Mesenteric fat pad (tissue), 1 donor: ENCODE measurements around the gene LSM14A. TPM values are rescaled to one million over a fixed set of nuclear protein-coding genes. Genes with fewer than 3 reads are reported as not detected.
A peak's percentile ranks its signal among the peaks of the same experiment; 100 is the strongest.
"Not testable (repeated sequence)": the region's sequence is repeated elsewhere in the genome, so short reads cannot be mapped to it uniquely, and the experiment has no call there.

ENCODE experiments used
- DNase-seq: peaks from one replicate; pipeline ENCODE4 v3.0.0-alpha.2; 2020; ENCODE audit warnings: low spot score
- total RNA-seq: library from RNA; stranded (reverse); fragmentation: NEBNext Ultra II Directional; extraction: Animal tissue kit (Norgen Biotek cat#: 25700); gene quantifications from one replicate; pipeline ENCODE4 v1.2.1, GENCODE V29; 2021
- donor health status: DM: yes; HTN: yes; CAD: no.

The LSM14A gene
- total RNA-seq, 1 donor from 2014 or later, result 87.2 TPM

DNA sequence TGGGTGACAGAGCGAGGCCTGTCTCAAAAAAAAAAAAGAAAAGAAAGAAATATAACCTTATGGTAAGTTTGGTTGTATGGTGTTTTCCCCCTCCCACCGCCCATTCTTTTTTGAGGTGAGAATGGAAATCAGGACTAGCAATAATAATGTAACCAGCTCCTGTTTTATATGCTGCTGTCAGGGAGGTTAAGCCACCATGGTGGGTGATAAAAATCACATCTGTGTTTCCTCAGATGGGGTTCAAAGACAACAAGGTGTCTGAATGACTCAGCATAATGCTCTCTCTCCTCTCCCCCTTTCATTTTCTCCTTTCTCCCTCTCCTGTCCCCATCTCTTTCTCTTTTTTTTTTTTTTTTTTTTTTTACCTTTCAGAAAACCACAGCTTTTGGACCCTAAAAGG is 53.7 kb downstream of the LSM14A start:
- no peak for DNase-seq

- no peak for DNase-seq
Measured at GRCh38 chr19:34228347-34228746, 56.0 kb downstream of the LSM14A start.

- no peak for DNase-seq
Measured at GRCh38 chr19:34228762-34229161, 56.5 kb downstream of the LSM14A start.

DNA sequence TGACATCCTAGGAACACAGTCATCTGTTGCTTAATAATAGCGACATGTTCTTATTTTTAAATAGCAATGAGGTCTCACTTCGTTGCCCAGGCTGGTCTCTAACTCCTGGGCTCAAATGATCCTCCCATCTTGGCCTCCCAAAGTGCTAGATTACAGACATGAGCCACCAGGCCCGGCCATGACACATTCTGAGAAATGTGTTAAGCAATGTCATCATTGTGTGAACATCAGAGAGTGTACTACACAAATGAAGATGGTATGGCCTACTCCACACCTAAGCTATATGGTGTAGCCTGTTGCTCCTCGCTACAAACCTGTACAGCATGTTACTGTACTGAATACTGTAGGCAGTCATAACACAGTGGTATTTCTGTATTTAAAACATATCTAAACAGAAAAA is 57.4 kb downstream of the LSM14A start:
- DNase-seq, result no peak

DNA sequence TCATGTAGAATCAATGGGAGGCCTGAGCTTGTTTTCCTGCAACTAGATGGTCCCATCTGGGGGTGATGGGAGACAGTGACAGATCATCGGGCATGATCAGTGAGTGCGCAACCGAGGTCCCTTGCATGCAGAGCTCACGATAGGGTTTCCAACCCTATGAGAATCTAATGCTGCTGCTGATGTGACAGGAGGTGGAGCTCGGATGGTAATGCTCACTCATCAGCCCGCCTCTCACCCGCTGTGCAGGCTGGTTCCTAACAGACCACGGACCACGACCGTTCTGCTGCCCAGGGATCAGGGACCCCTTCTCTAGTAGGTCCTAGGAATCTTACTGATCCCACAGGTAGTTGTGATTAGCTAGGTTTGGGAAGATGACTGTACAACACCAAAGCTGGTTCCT is 58.5 kb downstream of the LSM14A start:
- no peak for DNase-seq

GRCh38 chr19:34231439-34231838 is 59.1 kb downstream of the LSM14A start:
- DNase-seq, result no peak

GRCh38 chr19:34232566-34233481 is 60.5 kb downstream of the LSM14A start:
- DNase-seq, result no peak

- DNase-seq, result no peak
Measured at GRCh38 chr19:34235425-34235940, 63.2 kb downstream of the LSM14A start.

DNA sequence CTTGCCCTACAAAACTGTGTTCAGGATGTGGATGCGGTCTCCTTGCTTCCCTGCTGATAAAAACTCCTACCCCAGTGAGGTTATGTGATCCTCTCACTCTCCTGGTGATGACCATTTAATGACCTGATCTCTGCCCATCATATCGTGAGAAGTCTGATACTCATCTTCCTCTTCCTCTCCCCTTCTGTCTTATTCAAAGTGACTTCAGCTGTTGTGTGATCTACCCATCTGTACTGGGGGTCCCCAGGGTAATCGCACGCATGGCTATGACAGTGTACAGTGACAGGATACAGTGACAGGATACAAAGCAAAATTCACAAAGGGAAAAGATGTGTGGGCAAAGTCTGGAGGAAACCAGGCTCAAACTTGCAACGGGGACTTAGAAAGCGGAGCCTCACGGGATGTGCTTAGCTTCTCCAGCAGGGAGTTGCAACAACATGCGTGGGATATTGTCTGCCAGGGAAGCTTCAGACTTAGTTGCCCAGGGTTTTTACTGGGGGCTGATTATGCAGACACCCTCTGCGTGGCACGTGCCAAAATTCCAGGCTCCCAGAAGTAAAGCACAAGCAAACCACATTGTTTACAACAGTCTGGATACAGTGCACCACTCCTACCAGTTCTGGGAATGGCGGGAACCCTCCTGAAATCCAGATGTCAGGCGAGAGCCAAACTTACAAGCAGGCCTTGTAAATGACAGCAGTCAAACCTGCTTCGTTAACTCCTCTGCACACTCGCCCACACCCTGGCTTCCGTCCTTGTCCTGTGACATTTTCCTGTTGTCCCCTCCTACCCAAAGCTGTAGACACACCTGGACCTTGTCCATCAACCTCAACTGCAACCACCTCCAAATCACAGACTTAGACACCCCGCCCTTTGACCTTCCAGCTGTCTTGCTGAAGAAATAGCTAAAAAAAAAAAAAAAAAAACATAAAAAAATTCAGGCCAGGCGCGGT is 64.0 kb downstream of the LSM14A start:
- no peak for DNase-seq

DNA sequence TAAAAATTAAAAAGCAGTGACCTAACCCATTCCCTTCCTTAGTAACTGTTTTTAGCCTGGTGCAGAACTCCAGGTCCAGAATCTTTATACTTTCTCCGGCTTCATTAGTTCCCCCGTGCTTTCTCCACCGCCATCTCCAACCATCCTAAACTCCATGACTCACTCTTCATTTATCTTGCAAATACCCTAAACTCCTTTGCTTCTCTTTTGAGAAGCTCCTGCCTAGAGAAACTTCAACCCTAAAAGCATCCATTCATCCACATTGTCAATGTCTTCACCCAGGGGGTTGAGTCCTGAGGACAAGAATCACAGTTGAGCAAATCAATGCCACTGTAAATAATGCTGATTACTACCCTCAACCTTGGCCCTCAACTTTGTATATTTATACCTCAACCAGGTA is 65.0 kb downstream of the LSM14A start:
- no peak for DNase-seq

GRCh38 chr19:34237939-34238338 is 65.6 kb downstream of the LSM14A start:
- no peak for DNase-seq

DNA sequence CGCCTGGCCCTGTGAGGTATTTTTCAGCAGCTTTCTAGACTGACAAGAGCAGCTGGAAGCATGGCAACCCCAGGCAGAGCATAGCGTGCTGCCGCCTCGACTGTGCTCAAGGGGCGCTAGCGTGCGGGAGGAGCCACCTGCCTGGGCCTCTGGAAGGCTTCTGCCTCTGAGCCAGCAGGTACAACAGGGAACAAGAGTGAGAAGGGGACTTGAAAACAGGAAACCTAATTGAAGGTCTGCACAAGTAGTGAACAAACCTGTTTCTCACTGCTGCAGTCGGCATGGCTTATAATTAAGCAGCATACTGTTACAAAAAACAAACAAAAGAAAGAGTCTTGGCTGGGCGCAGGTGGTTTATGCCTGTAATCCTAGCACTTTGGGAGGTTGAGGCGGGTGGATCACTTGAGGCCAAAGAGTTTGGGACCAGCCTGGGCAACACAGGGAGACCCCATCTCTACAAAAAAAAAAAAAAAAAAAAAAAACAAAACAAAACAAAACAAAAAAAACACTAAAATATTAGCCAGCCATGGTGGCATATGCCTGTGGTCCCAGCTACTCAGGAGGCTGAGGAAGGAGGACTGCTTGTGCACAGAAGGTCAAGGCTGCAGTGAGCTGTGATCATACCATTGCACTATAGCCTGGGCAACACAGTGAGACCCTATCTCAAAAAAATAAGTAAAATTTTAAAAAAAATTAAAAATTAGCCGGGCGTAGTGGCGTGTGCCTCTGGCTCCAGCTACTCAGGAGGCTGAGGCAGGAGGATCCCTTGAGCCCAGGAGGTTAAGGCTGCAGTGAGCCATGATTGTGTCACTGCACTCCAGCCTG is 69.4 kb downstream of the LSM14A start:
- DNase-seq, result no peak

DNA sequence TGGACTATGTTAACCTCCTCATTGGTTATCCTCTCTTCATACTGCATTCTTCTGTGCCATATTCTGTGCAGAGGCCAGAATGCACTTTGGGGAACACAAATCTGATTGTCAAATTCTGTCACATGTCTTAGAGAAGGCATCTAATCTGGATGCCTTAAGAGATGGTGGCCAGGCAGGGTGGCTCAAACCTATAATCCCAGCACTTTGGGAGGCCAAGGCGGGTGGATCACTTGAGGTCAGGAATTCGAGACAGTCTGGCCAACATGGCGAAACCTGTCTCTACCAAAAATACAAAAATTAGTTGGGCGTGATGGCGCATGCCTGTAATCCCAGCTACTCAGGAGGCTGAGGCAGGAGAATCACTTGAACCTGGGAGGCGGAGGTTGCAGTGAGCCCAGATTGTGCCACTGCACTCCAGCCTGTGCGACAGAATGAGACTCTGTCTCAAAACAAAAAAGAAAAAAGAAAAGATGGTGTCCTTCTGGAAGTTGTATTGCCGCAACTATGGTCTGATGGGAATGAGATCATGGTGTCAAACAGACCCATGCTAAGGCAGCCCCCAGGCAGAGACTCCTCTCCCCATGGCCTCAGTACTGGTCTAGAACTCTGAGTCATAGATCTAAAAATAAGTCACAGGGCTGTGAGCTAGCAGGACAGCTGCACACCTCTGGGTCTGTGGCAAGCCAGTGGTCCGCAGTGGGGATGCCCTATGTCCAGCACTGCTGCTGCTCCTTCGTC is 71.0 kb downstream of the LSM14A start:
- DNase-seq, result not testable (repeated sequence)

GRCh38 chr19:34243876-34244578 is 71.7 kb downstream of the LSM14A start:
- DNase-seq, result no peak

DNA sequence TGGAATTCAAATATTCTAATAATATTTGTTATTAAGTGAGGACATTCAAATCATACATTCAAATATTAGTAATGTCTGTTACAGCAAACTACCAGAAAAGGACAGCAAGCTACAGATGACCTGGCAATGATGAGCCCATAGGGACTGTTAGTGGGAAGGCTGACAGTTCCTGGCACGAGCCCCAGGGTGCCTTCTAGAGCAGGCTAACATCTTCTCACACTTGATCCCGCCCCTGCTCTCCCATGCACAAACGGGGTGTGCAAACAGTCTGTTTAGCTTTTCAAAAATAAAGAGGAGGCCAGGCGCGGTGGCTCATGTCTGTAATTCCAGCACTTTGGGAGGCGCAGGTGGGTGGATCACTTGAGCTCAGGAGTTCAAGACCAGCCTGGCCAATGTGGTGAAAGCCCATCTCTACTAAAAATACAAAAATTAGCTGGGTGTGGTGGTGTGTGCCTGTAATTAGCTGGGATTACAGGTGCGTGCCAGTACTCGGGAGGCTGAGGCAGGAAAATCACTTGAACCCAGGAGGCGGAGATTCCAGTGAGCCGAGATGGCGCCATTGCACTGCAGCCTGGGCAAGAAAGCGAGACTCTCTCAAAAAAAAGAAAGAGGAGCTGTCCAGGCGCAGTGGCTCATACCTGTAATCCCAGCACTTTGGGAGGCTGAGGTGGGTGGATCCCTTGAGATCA is 72.5 kb downstream of the LSM14A start:
- DNase-seq, result no peak

DNA sequence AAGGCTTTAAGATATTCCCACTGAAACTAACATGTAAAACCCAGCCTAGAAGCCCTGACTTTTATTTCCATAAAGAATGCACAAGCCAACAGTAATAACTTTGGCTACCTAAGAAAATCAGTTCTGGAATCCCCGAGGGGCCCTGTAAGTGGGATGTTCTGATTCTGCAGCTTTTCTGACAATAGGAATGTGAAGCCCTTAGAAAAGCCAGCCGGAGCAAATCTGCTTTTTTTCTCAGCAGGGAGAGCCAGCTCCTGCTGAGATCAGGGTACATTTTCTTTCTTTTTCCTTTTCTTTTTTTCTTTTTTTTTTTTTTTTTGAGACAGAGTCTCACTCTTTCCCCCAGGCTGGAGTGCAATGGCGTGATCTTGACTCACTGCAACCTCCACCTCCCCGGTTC is 74.0 kb downstream of the LSM14A start:
- no peak for DNase-seq

DNA sequence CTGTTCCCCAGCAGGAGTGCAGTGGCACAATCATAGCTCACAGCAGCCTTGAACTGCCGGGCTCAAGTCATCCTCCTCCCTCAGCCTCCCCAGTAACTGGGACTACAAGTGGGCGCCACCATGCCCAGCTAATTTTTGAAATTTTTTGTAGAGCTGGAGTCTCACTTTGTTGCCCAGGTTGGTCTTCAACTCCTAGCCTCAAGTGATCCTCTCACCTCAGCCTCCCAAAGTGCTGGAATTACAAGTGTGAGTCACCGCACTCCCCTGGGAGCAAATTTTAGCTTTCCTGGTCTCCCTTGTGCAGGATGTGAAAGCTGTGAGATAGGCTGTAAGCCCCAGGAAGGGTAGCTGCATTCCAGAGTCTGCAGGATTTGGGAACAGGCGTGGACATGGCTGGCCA is 76.6 kb downstream of the LSM14A start:
- no peak for DNase-seq

GRCh38 chr19:34253167-34253566 is 80.9 kb downstream of the LSM14A start:
- DNase-seq, result peak; percentile 77

GRCh38 chr19:34253681-34254045 is 81.4 kb downstream of the LSM14A start:
- peak; percentile 85 for DNase-seq
